ENCODE results near the gene SGK1.

DNA sequence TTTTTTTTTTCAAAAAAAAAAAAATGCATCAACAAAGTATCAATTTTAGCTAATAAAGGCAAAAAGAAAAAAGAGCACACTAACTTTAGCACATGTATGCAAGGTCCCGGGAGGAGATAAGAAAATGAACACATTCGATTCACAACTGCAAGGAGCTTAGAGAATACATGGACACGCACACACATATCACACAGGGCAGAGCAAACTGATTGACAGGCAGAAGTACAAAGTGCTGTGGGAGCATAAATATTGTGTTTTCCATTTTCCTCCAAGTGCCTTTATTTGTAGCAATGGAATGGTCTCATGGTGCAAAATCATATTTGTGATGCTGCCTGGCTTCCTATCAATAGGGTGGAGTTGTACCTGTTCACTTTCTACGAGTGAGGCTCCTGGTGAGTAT, 63.8 kb downstream of the SGK1 start:
- no peak for TF ChIP-seq TAF1 (IDR thresholded peaks at IDR 0.05; ENCODE audit: low read depth, low read length)
- no peak for TF ChIP-seq POLR2AphosphoS5 (IDR thresholded peaks at IDR 0.05; ENCODE audit: low read depth, low read length)
- no peak for TF ChIP-seq SPI1 (IDR thresholded peaks at IDR 0.05; ENCODE audit: low read depth, low read length)
- no peak for TF ChIP-seq POLR2A (IDR thresholded peaks at IDR 0.05; ENCODE audit: low read depth, low read length)
- TF ChIP-seq PAX5 (IDR thresholded peaks at IDR 0.05; ENCODE audit: insufficient read depth, low read length, severe bottlenecking): no peak
- no peak for TF ChIP-seq POU2F2 (IDR thresholded peaks at IDR 0.05; ENCODE audit: low read depth, low read length)
